HepG2 (cell line): ENCODE data around the gene PDLIM5. TPM values are rescaled to one million over a fixed set of nuclear protein-coding genes. Genes with fewer than 3 reads are reported as not detected.
A peak's percentile ranks its signal among the peaks of the same experiment; 100 is the strongest.

Source experiments
- ATAC-seq: fragments of 200-7000 bp; cut with Tn5 transposase; 3 replicates; pipeline ENCODE4 v1.9.1; 2020; ENCODE audit warnings: mild to moderate bottlenecking, moderate library complexity
- BruUV-seq: library from RNA; stranded (reverse); fragments of 400-500 nt; replicated peaks from 2 replicates; lab custom pipeline; 2021; lab: Mats Ljungman, UMichigan
- CTCF ChIA-PET: fragments of 300-600 bp; formaldehyde crosslinking; extraction: SDS; loops from one replicate; lab custom pipeline; 2021; ENCODE audit warnings: low total read pairs, inconsistent platforms, low intra/inter-chr PET ratio; lab: Yijun Ruan, JAX
- POLR2A ChIA-PET: fragments of 350-600 bp; sonication (Branson Sonifier 250); formaldehyde crosslinking; loops from one replicate; lab custom pipeline; 2020; ENCODE audit warnings: antibody characterized with exemption, inconsistent platforms; lab: Yijun Ruan, JAX
- DNase-seq: peaks from one replicate; pipeline ENCODE4 v3.0.0-alpha.2; 2015; ENCODE audit warnings: low spot score
- FAIRE-seq: peaks from 3 replicates; lab custom pipeline; 2011; peaks lifted over from hg19 to GRCh38; lab: Jason Lieb, UNC
- H2AFZ ChIP-seq: one replicate; pipeline ENCODE4 v1.6.1; 2011; ENCODE audit warnings: low read length, inconsistent platforms
- H3K27ac ChIP-seq: fragments of 300-600 bp; 3 replicates; pipeline ENCODE4 v1.8.0; 2011; ENCODE audit warnings: mixed run types, mild to moderate bottlenecking, mixed read lengths, low read length, inconsistent platforms; ENCODE audit not compliant: insufficient read depth; ENCODE audit errors: extremely low read length
- H3K27me3 ChIP-seq, 2 experiments: fragments of 200-600 bp in 1 of 2; 2 replicates in 1 of 2; 3 replicates in 1 of 2; pipeline versions ENCODE4 v1.6.0 to v1.8.0; 2011; ENCODE audit warnings: low read length in 2 of 2, mild to moderate bottlenecking in 2 of 2, moderate library complexity in 2 of 2, inconsistent platforms in 1 of 2; ENCODE audit not compliant: insufficient read depth in 2 of 2, control insufficient read depth in 1 of 2
- H3K36me3 ChIP-seq, 2 experiments: fragments of 200-600 bp in 1 of 2; replicated peaks in 1 of 2; 2 replicates in 1 of 2; 3 replicates in 1 of 2; pipeline versions ENCODE4 v1.5.1 to v1.8.0; 2011; ENCODE audit warnings: low read length in 2 of 2, inconsistent platforms in 1 of 2; ENCODE audit not compliant: insufficient read depth in 2 of 2, control insufficient read depth in 1 of 2
- H3K4me1 ChIP-seq: 2 replicates; pipeline ENCODE4 v1.5.1; 2012; ENCODE audit warnings: low read length, inconsistent platforms; ENCODE audit not compliant: insufficient read depth
- H3K4me2 ChIP-seq: 2 replicates; pipeline ENCODE4 v1.6.0; 2011; ENCODE audit warnings: low read depth, low read length, inconsistent platforms
- H3K4me3 ChIP-seq, 3 experiments: fragments of 200-600 bp in 1 of 3; sonication (generic), shearing (Covaris generic) in 1 of 3; replicated peaks in 1 of 3; 2 replicates each; pipeline ENCODE4 v1.5.1; 2011 to 2016; ENCODE audit warnings: low read length in 3 of 3, inconsistent platforms in 2 of 3, low read depth in 2 of 3, mild to moderate bottlenecking in 2 of 3, control low read depth in 1 of 3, mixed read lengths in 1 of 3; ENCODE audit not compliant: insufficient read depth in 1 of 3
- H3K79me2 ChIP-seq: one replicate; pipeline ENCODE4 v1.6.1; 2011; ENCODE audit warnings: low read length, inconsistent platforms; ENCODE audit not compliant: insufficient read depth
- H3K9ac ChIP-seq: 2 replicates; pipeline ENCODE4 v1.6.0; 2011; ENCODE audit warnings: mild to moderate bottlenecking, low read depth, low read length, inconsistent platforms; ENCODE audit not compliant: insufficient read depth
- H3K9me3 ChIP-seq: 2 replicates; pipeline ENCODE4 v1.5.1; 2012; ENCODE audit warnings: mild to moderate bottlenecking, low read length
- H4K20me1 ChIP-seq: 2 replicates; pipeline ENCODE4 v1.6.0; 2011; ENCODE audit warnings: inconsistent platforms, mild to moderate bottlenecking, low read length, moderate library complexity; ENCODE audit not compliant: insufficient read depth
- BCL3 ChIP-seq: sonication (generic); formaldehyde crosslinking; IDR thresholded peaks from 2 replicates; pipeline ENCODE4 v1.5.1; 2020; ENCODE audit warnings: mild to moderate bottlenecking, missing genetic modification reagents, moderate library complexity
- HOXA3 ChIP-seq: sonication (generic); formaldehyde crosslinking; IDR thresholded peaks from 2 replicates; pipeline ENCODE4 v1.5.0; 2020; ENCODE audit warnings: missing genetic modification reagents
- JARID2 ChIP-seq: sonication (generic); formaldehyde crosslinking; IDR thresholded peaks from 2 replicates; pipeline ENCODE4 v1.8.1; 2023; ENCODE audit warnings: missing genetic modification reagents, inconsistent platforms; ENCODE audit not compliant: insufficient replicate concordance
- KLF11 ChIP-seq: IDR thresholded peaks from 2 replicates; pipeline ENCODE4 v1.6.1; 2016; ENCODE audit warnings: missing compliant biosample characterization
- RARA ChIP-seq: IDR thresholded peaks from 2 replicates; pipeline ENCODE4 v1.6.1; 2016; ENCODE audit warnings: missing genetic modification reagents, missing compliant biosample characterization
- ZNF3 ChIP-seq: IDR thresholded peaks from 2 replicates; pipeline ENCODE4 v1.7.0; 2017; ENCODE audit warnings: inconsistent platforms
- ZNF558 ChIP-seq: sonication (generic); formaldehyde crosslinking; IDR thresholded peaks from 2 replicates; pipeline ENCODE4 v1.9.0; 2022; ENCODE audit warnings: mild to moderate bottlenecking, missing genetic modification reagents, borderline replicate concordance
- ZNF570 ChIP-seq: sonication (generic); formaldehyde crosslinking; IDR thresholded peaks from 2 replicates; pipeline ENCODE4 v1.4.0; 2020; ENCODE audit warnings: mild to moderate bottlenecking, missing genetic modification reagents, borderline replicate concordance
- ZNF687 ChIP-seq: sonication (generic); formaldehyde crosslinking; IDR thresholded peaks from 2 replicates; pipeline ENCODE4 v1.5.1; 2020; ENCODE audit warnings: mild to moderate bottlenecking, missing genetic modification reagents, moderate library complexity
- WGBS: methylation state at CpG from one replicate; pipeline ENCODE4 v1.1.6; 2017; ENCODE audit warnings: low lambda C conversion rate; 5-methylcytosine and 5-hydroxymethylcytosine counted together
- in situ Hi-C: cut with HindIII; loops from 2 replicates; pipeline ENCODE4 v1.10.0; 2017; ENCODE audit warnings: low pct_unique_long_range_greater_than_20kb; ENCODE audit not compliant: extremely low pct_ligation_motif_present
- intact Hi-C: fragments of 100-400 bp; cut with micrococcal nuclease; formaldehyde crosslinking; loops from one replicate; pipeline ENCODE4 v1.10.0; 2022; ENCODE audit not compliant: unreplicated experiment
- polyA plus RNA-seq, 8 experiments: library from polyadenylated mRNA; depleted of rRNA in 3 of 8; stranded (reverse) in 7 of 8; unstranded in 1 of 8; fragments of >200 nt; fragmentation: Illumina TruSeq in 4 of 8; extraction: Trizol in 4 of 8; gene quantifications; 2 replicates each; pipeline versions ENCODE4 v1.2.1 to v1.2.3, GENCODE V29; 2011 to 2016; ENCODE audit warnings: low read depth in 4 of 8, missing spikeins in 1 of 8, mixed read lengths in 1 of 8; ENCODE audit not compliant: insufficient read depth in 1 of 8
- total RNA-seq, 5 experiments: library from RNA; depleted of rRNA; stranded (reverse); fragments of >200 nt; fragmentation: Illumina TruSeq; extraction: Trizol; gene quantifications; 2 replicates each; pipeline ENCODE4 v1.2.3, GENCODE V29; 2016; ENCODE audit warnings: low read depth in 1 of 5

PDLIM5 gene
- total and polyA plus RNA-seq, 2 of the 13 experiments (the other 11 are each of a cell fraction or from before 2014, with no cell fraction given), result 52.8 to 119 TPM

GRCh38 chr4:94508296-94508695 is 56.6 kb downstream of the PDLIM5 start:
- Histone ChIP-seq H3K4me2 (no peak overlapping the region), H4K20me1 (0 out of 2 replicates have a peak, but pooled peaks cover 6% of the 10 kb centered on the region), H3K27me3 (no peaks in the 10 kb centered on the region), H3K27ac (peak overlapping the region; percentile 9), H3K36me3 (no peaks in the 10 kb centered on the region; a peak in 1 of 5 replicates), H3K4me3 (no peak overlapping the region), H3K9me3 (no peaks in the 10 kb centered on the region), H3K79me2 (peaks cover 28% of the 10 kb centered on the region), H3K9ac (no peak overlapping the region), H3K4me1 (peaks cover 38% of the 10 kb centered on the region), H2AFZ (no peak overlapping the region)
- POLR2A ChIA-PET, result no interaction called here
- in situ Hi-C loops, result no loop called here
- intact Hi-C loops, result loop anchor here (5.0 kb wide), 1 partner anchor 56 kb away; the partner anchor contains the start of gene PDLIM5
- CTCF ChIA-PET, result no interaction called here
- no peak for DNase-seq
- 95% methylated on average over 1 of the region's 1 CpG for whole genome bisulfite sequencing
- BruUV-seq, result no TSS peak
- no peak for ATAC-seq
- no peak for FAIRE-seq
- TF ChIP-seq HOXA3 (no peak), ZNF687 (CRISPR knock-in tag) (no peak), RARA (CRISPR knock-in tag) (no peak), BCL3 (CRISPR knock-in tag) (no peak), ZNF558 (CRISPR knock-in tag) (no peak), ZNF3 (no peak), ZNF570 (CRISPR knock-in tag) (no peak), JARID2 (no peak), KLF11 (CRISPR knock-in tag) (no peak)
